Heart left ventricle (tissue), 16 donors: ENCODE results near the gene GALM. TPM values are rescaled to one million over a fixed set of nuclear protein-coding genes. Genes with fewer than 3 reads are reported as not detected.
"Not testable (repeated sequence)": the region's sequence is repeated elsewhere in the genome, so short reads cannot be mapped to it uniquely, and the experiment has no call there.

Experiments used
- ATAC-seq, 4 donors: fragments of 200-7000 bp; cut with Tn5 transposase; one replicate each; pipeline ENCODE4 v1.9.1; 2020 to 2022; ENCODE audit warnings: moderate library complexity in 4 of 4, mild to moderate bottlenecking in 3 of 4, moderate number of reproducible peaks in 1 of 4
- DNase-seq, 5 donors: peaks; one replicate each; pipeline ENCODE4 v3.0.0-alpha.2; 2020
- H3K27ac ChIP-seq, 12 donors: fragments of 200-600 bp; sonication (generic) in 4 of 12; one replicate each; pipeline versions ENCODE4 v1.5.0 to v1.8.0; 2016 to 2022; ENCODE audit warnings: mild to moderate bottlenecking in 2 of 12
- H3K27me3 ChIP-seq, 9 donors: fragments of 200-600 bp; sonication (generic) in 2 of 9; one replicate each; pipeline versions ENCODE4 v1.5.1 to v1.8.0; 2016 to 2022; ENCODE audit warnings: mild to moderate bottlenecking in 3 of 9
- H3K36me3 ChIP-seq, 9 donors: fragments of 200-600 bp; sonication (generic) in 2 of 9; one replicate each; pipeline versions ENCODE4 v1.5.0 to v1.8.0; 2018 to 2022; ENCODE audit warnings: mild to moderate bottlenecking in 2 of 9
- H3K4me1 ChIP-seq, 12 donors: fragments of 200-600 bp; sonication (generic) in 4 of 12; one replicate each; pipeline versions ENCODE4 v1.5.0 to v1.8.0; 2016 to 2022; ENCODE audit warnings: mild to moderate bottlenecking in 3 of 12
- H3K4me3 ChIP-seq, 12 donors: fragments of 200-600 bp; sonication (generic) in 4 of 12; one replicate each; pipeline versions ENCODE4 v1.5.0 to v1.8.0; 2017 to 2022; ENCODE audit warnings: mild to moderate bottlenecking in 9 of 12, moderate library complexity in 4 of 12
- H3K9me3 ChIP-seq, 12 donors: fragments of 200-600 bp; sonication (generic) in 4 of 12; one replicate each; pipeline versions ENCODE4 v1.5.0 to v1.8.0; 2016 to 2022; ENCODE audit warnings: mild to moderate bottlenecking in 1 of 12
- POLR2A ChIP-seq, 2 donors: fragments of 450-650 bp; IDR thresholded peaks; one replicate each; pipeline ENCODE4 v1.6.1; 2017; ENCODE audit warnings: antibody characterized with exemption in 2 of 2, mild to moderate bottlenecking in 2 of 2, moderate library complexity in 2 of 2
- WGBS, 4 donors: extraction: QIAGEN DNeasy Blood & Tissue Kit in 2 of 4; methylation state at CpG; one replicate each; pipeline versions ENCODE4 v1.1.5 to v1.1.7; 2013 to 2018; 5-methylcytosine and 5-hydroxymethylcytosine counted together
- intact Hi-C, 10 donors: fragments of 100-400 bp; cut with DNase I; formaldehyde crosslinking; loops; one replicate each; pipeline versions ENCODE4 v1.11.1 to v1.14.2; 2022
- polyA plus RNA-seq, 2 donors: library from polyadenylated mRNA; stranded (reverse); fragments of 200-250 nt; gene quantifications; one replicate each; pipeline ENCODE4 v1.2.3, GENCODE V29; 2013
- total RNA-seq, 9 donors: library from RNA; depleted of rRNA in 2 of 9; stranded (reverse); fragments of >200 nt in 2 of 9; fragmentation: NEBNext Ultra II Directional in 3 of 9; extraction: Animal tissue kit (Norgen Biotek cat#: 25700) in 3 of 9; gene quantifications; one replicate each; pipeline versions ENCODE4 v1.1.0 to v1.2.4, GENCODE V29; 2016 to 2023
- TF ChIP-seq, protein P1 (sequence below), 12 donors: fragments of 200-600 bp; sonication (generic) in 4 of 12; IDR thresholded peaks; one replicate each; pipeline versions ENCODE4 v1.5.0 to v1.8.0; 2018 to 2022; ENCODE audit warnings: antibody characterized with exemption in 12 of 12, mild to moderate bottlenecking in 5 of 12
- donor health status: ischemic (EF 13 %, LVEDD 7.1; RV severe dilation, severe dysfunction).
- donor health status: healthy with polysubstance abuse.
- donor health status: DM: no; HTN: yes; CAD: no.
- donor health status: DM: no; HTN: no; CAD: no.
- donor health status: ischemic (EF 25% LVEDD 6.9; RV normal size, moderate dysfunction).
- donor health status: ischemic (EF 25% LVEDD 5.7; RV mildly dilated, moderate dysfunction).
- donor health status: healthy.
- donor health status: DM: yes; HTN: yes; CAD: no.
- donor health status: ischemic (EF 35%, LVEDD 5.7; RV mildly dilated, moderate dysfunction).
- donor health status: nonischemic (EF 11% LVEDD 7.7; RV severe dilation, severe dysfunction).
- donor health status: DM: yes; HTN: yes; CAD: no.
- donor health status: PGD.
- donor health status: ischemic (EF 29% LVEDD 5.4; RV normal size, mild dysfunction).
- donor health status: nonischemic (EF 23%, LVEDD 6.1; RV moderate dilation, normal function).

The GALM gene
- total and polyA plus RNA-seq, 11 donors = 6.3 to 25.3 (median 11.9) TPM

DNA sequence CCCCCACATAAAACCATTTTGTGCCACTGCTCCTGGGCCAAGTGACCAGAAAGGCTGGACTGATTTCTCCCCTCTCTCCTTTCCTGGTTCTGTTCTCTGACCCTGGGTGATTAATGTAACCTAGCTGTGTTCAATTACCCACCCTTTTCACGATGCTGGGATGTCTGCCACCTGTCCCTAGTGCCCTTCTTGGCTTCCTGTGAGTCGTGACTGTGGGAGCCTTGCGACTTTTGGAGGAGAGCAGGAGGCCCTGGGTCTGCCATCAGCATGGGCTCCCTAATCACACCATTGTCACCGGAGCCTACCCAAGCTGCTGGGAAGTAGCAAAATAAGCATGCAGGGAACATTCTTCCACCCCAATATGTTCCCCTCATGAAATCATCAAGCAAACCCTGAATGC, 47.0 kb downstream of the GALM start:
- 79 to 87% (median 84%) methylated on average over 4 of the region's 4 CpGs for WGBS, 4 donors
- DNase-seq (no peak), ATAC-seq (no peak)
- Histone ChIP-seq H3K27ac (no peak overlapping the region), H3K4me3 (no peak overlapping the region), H3K36me3 (peaks cover 0 to 18% (median 0%) of the 10 kb centered on the region in 9 donors), H3K9me3 (no peaks in the 10 kb centered on the region), H3K4me1 (peaks cover 0 to 22% (median 0%) of the 10 kb centered on the region in 12 donors), H3K27me3 (no peaks in the 10 kb centered on the region)
- intact Hi-C loops = loop anchor here in 1 of 10 donors (10.0 kb wide), 1 partner anchor 58 kb away; no protein-coding TSS in a partner anchor
- no peak for TF ChIP-seq POLR2A (IDR thresholded peaks at IDR 0.05)
- TF ChIP-seq, protein P1, sequence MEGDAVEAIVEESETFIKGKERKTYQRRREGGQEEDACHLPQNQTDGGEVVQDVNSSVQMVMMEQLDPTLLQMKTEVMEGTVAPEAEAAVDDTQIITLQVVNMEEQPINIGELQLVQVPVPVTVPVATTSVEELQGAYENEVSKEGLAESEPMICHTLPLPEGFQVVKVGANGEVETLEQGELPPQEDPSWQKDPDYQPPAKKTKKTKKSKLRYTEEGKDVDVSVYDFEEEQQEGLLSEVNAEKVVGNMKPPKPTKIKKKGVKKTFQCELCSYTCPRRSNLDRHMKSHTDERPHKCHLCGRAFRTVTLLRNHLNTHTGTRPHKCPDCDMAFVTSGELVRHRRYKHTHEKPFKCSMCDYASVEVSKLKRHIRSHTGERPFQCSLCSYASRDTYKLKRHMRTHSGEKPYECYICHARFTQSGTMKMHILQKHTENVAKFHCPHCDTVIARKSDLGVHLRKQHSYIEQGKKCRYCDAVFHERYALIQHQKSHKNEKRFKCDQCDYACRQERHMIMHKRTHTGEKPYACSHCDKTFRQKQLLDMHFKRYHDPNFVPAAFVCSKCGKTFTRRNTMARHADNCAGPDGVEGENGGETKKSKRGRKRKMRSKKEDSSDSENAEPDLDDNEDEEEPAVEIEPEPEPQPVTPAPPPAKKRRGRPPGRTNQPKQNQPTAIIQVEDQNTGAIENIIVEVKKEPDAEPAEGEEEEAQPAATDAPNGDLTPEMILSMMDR (IDR thresholded peaks at IDR 0.05) = no peak

DNA sequence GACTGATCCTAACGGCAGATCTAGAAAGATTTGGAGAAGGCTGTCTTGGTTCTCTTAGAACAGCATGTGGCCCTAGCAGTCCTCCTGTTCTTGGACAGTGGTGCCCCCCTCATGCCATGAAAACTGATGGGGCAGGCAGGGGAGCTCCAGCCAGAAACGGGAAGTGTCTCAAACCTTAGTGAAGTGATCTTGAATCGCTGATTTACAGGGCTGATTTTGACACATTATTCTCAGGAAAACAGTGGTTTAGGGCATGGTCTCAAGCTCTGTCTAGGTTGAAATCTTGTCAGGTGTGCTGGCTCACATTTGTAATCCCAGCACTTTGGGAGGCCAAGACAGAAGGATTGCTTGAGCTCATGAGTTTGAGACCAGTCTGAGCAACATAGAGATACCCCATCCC, 47.4 kb downstream of the GALM start:
- no peak for TF ChIP-seq POLR2A (IDR thresholded peaks at IDR 0.05)
- TF ChIP-seq, protein P1 (IDR thresholded peaks at IDR 0.05) = no peak
- ATAC-seq = no peak
- no peak for DNase-seq
- H3K9me3 ChIP-seq = no peaks in the 10 kb centered on the region
- H3K4me3 ChIP-seq = no peak overlapping the region
- H3K27me3 ChIP-seq = no peaks in the 10 kb centered on the region
- peaks cover 0 to 22% (median 0%) of the 10 kb centered on the region in 12 donors for H3K4me1 ChIP-seq
- intact Hi-C loops = loop anchor here in 1 of 10 donors (10.0 kb wide), 1 partner anchor 59 kb away; no protein-coding TSS in a partner anchor
- no peak overlapping the region for H3K27ac ChIP-seq
- whole genome bisulfite sequencing, 4 donors = 72 to 92% (median 88%) methylated on average over 3 of the region's 3 CpGs
- peaks cover 0 to 18% (median 0%) of the 10 kb centered on the region in 9 donors for H3K36me3 ChIP-seq

DNA sequence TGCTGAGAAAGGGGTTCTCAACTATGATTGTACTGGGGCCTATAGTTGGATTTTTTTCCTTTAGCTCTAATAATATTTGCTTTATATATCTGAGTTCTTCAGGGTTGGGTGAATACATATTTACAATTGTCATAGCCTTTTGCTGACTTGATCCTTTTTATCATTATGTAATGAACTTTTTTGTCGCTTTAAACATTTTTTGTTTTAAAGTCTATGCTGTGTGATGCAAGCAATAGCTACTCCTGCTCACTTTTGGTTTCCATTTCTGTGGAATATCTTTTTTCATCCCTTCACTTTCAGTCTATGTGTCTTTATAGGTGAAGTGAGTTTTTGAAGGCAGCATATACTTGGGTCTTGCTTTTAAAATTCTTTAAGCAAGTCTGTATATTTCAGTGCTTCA, 49.0 kb downstream of the GALM start:
- peaks cover 0 to 18% (median 0%) of the 10 kb centered on the region in 9 donors for H3K36me3 ChIP-seq
- H3K27ac ChIP-seq = not testable (repeated sequence)

DNA sequence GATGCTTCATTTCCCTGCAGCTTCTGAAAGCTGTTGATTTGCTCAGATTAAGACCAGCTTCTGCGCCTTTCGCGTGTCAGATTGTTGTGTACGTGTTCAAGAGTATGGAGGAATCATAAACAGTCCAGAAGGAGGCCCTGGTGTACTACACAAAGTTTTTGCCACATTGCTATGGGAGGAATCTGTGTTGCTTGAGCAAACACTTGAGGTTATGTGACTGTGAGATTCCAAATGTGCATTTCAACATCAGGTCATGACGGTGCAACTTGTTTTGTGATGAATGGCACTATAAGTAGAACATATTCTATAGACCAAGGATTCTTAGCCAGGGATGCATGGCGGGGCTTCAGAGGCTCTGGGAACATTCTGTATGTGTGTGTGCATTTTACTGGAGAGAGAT, 50.3 kb downstream of the GALM start:
- no peaks in the 10 kb centered on the region for H3K27me3 ChIP-seq
- intact Hi-C loops = loop anchor here in 1 of 10 donors (10.0 kb wide), 1 partner anchor 61 kb away; no protein-coding TSS in a partner anchor
- H3K27ac ChIP-seq = no peak overlapping the region
- TF ChIP-seq, protein P1 (IDR thresholded peaks at IDR 0.05) = no peak
- no peak for TF ChIP-seq POLR2A (IDR thresholded peaks at IDR 0.05)
- H3K4me3 ChIP-seq = no peak overlapping the region
- H3K36me3 ChIP-seq = peaks cover 0 to 18% (median 0%) of the 10 kb centered on the region in 9 donors
- ATAC-seq = no peak
- DNase-seq = no peak
- 75 to 78% (median 77%) methylated on average over 6 of the region's 6 CpGs for WGBS, 4 donors
- H3K4me1 ChIP-seq = peaks cover 0 to 26% (median 10%) of the 10 kb centered on the region in 12 donors
- no peaks in the 10 kb centered on the region for H3K9me3 ChIP-seq

More for the DNA sequence above, 49.0 kb downstream of the GALM start:
- H3K27me3 ChIP-seq, H3K9me3 ChIP-seq, DNase-seq, H3K4me3 ChIP-seq, ATAC-seq: not testable (repeated sequence)
- intact Hi-C loops = loop anchor here in 1 of 10 donors (10.0 kb wide), 1 partner anchor 60 kb away; no protein-coding TSS in a partner anchor
- H3K4me1 ChIP-seq = peaks cover 0 to 14% (median 2%) of the 10 kb centered on the region in 12 donors
- WGBS, 4 donors = 94 to 100% (median 96%) methylated on average over 1 of the region's 1 CpG
